HepG2 (cell line): Measurements from ENCODE around the gene TUBA4B. TPM values are rescaled to one million over a fixed set of nuclear protein-coding genes. Genes with fewer than 3 reads are reported as not detected.
A peak's percentile ranks its signal among the peaks of the same experiment; 100 is the strongest.

Experiments used
- EEA1 ChIP-seq: sonication (generic); formaldehyde crosslinking; IDR thresholded peaks from 2 replicates; pipeline ENCODE4 v1.5.1; 2020; ENCODE audit warnings: mild to moderate bottlenecking, missing genetic modification reagents, borderline replicate concordance
- HES4 ChIP-seq: sonication (generic); formaldehyde crosslinking; IDR thresholded peaks from 2 replicates; pipeline ENCODE4 v1.9.0; 2021; ENCODE audit warnings: mild to moderate bottlenecking, missing genetic modification reagents, borderline replicate concordance
- HMG20A ChIP-seq: IDR thresholded peaks from 2 replicates; pipeline ENCODE4 v1.6.1; 2016; ENCODE audit warnings: borderline replicate concordance
- SOX5 ChIP-seq: IDR thresholded peaks from 2 replicates; pipeline ENCODE4 v1.6.1; 2016; ENCODE audit warnings: borderline replicate concordance
- ZNF790 ChIP-seq: sonication (generic); formaldehyde crosslinking; IDR thresholded peaks from 2 replicates; pipeline ENCODE4 v1.8.0; 2022; ENCODE audit warnings: missing genetic modification reagents, mild to moderate bottlenecking, borderline replicate concordance
- polyA plus RNA-seq, 8 experiments: library from polyadenylated mRNA; depleted of rRNA in 3 of 8; stranded (reverse) in 7 of 8; unstranded in 1 of 8; fragments of >200 nt; fragmentation: Illumina TruSeq in 4 of 8; extraction: Trizol in 4 of 8; gene quantifications; 2 replicates each; pipeline versions ENCODE4 v1.2.1 to v1.2.3, GENCODE V29; 2011 to 2016; ENCODE audit warnings: low read depth in 4 of 8, missing spikeins in 1 of 8, mixed read lengths in 1 of 8; ENCODE audit not compliant: insufficient read depth in 1 of 8
- total RNA-seq, 5 experiments: library from RNA; depleted of rRNA; stranded (reverse); fragments of >200 nt; fragmentation: Illumina TruSeq; extraction: Trizol; gene quantifications; 2 replicates each; pipeline ENCODE4 v1.2.3, GENCODE V29; 2016; ENCODE audit warnings: low read depth in 1 of 5
- TF ChIP-seq, protein P1 (sequence below): sonication (generic); formaldehyde crosslinking; IDR thresholded peaks from 2 replicates; pipeline ENCODE4 v1.5.0; 2020; ENCODE audit warnings: mild to moderate bottlenecking, missing genetic modification reagents, borderline replicate concordance
- TF ChIP-seq, protein P2 (sequence below), 2 experiments: IDR thresholded peaks; 2 replicates each; pipeline ENCODE4 v1.6.1; 2011 to 2012; ENCODE audit warnings: low read length in 2 of 2, borderline replicate concordance in 1 of 2, low read depth in 1 of 2, mild to moderate bottlenecking in 1 of 2, moderate library complexity in 1 of 2
- TF ChIP-seq, protein P3 (sequence below): sonication (generic); formaldehyde crosslinking; IDR thresholded peaks from 2 replicates; pipeline ENCODE4 v1.9.0; 2021; ENCODE audit warnings: missing genetic modification reagents, mild to moderate bottlenecking, borderline replicate concordance
- TF ChIP-seq, protein P4 (sequence below): conservative IDR thresholded peaks from 2 replicates; pipeline ENCODE4 v1.6.1; 2018; ENCODE audit warnings: missing genetic modification reagents
- TF ChIP-seq, protein P5 (sequence below): sonication (generic); formaldehyde crosslinking; IDR thresholded peaks from 2 replicates; pipeline ENCODE4 v1.8.1; 2023; ENCODE audit warnings: mild to moderate bottlenecking, missing genetic modification reagents, borderline replicate concordance

Gene TUBA4B
- total and polyA plus RNA-seq, 2 of the 13 experiments (the other 11 are each of a cell fraction or from before 2014, with no cell fraction given), result 0.18 to 0.22 TPM

DNA sequence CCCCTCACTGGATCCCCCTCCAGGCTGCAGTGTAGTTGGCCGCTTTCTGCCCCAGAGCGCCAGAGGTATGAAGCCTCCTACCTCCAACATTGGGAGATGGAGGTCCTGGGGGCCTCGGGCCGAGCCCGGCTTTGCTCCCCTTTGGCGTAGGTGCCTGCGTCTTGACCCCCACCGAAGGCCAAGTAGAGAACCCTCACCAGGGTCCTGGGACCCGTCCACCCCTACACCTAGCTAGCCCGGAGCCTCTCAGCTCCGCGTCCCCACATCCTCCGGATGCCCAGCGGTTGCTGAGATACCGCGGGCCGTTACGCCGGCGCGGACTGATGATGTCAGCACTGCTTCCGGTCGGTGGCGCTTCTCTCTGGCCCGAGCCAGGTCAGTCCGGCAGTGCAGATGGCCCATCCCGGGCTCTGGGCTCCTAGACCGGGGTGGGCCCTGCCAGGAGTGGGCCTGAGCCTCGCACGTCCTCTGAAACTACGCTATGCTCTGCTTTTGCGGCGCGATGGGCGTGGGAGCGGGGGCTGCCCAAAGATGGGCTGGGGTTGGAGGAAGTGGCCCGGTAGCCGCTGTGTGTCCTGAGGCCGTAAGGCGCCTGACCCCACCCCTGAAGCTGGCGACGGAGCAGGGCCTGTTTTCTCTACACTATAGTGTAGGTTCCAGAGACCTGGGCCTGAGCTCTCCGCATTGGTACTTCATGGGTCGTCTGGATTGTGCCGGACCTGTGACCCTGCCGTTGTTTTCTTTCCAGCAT lies 7.7 kb upstream of the TUBA4B start, which contains the start of the genes GLB1L and STK16 (continued):
- TF ChIP-seq, protein P1, sequence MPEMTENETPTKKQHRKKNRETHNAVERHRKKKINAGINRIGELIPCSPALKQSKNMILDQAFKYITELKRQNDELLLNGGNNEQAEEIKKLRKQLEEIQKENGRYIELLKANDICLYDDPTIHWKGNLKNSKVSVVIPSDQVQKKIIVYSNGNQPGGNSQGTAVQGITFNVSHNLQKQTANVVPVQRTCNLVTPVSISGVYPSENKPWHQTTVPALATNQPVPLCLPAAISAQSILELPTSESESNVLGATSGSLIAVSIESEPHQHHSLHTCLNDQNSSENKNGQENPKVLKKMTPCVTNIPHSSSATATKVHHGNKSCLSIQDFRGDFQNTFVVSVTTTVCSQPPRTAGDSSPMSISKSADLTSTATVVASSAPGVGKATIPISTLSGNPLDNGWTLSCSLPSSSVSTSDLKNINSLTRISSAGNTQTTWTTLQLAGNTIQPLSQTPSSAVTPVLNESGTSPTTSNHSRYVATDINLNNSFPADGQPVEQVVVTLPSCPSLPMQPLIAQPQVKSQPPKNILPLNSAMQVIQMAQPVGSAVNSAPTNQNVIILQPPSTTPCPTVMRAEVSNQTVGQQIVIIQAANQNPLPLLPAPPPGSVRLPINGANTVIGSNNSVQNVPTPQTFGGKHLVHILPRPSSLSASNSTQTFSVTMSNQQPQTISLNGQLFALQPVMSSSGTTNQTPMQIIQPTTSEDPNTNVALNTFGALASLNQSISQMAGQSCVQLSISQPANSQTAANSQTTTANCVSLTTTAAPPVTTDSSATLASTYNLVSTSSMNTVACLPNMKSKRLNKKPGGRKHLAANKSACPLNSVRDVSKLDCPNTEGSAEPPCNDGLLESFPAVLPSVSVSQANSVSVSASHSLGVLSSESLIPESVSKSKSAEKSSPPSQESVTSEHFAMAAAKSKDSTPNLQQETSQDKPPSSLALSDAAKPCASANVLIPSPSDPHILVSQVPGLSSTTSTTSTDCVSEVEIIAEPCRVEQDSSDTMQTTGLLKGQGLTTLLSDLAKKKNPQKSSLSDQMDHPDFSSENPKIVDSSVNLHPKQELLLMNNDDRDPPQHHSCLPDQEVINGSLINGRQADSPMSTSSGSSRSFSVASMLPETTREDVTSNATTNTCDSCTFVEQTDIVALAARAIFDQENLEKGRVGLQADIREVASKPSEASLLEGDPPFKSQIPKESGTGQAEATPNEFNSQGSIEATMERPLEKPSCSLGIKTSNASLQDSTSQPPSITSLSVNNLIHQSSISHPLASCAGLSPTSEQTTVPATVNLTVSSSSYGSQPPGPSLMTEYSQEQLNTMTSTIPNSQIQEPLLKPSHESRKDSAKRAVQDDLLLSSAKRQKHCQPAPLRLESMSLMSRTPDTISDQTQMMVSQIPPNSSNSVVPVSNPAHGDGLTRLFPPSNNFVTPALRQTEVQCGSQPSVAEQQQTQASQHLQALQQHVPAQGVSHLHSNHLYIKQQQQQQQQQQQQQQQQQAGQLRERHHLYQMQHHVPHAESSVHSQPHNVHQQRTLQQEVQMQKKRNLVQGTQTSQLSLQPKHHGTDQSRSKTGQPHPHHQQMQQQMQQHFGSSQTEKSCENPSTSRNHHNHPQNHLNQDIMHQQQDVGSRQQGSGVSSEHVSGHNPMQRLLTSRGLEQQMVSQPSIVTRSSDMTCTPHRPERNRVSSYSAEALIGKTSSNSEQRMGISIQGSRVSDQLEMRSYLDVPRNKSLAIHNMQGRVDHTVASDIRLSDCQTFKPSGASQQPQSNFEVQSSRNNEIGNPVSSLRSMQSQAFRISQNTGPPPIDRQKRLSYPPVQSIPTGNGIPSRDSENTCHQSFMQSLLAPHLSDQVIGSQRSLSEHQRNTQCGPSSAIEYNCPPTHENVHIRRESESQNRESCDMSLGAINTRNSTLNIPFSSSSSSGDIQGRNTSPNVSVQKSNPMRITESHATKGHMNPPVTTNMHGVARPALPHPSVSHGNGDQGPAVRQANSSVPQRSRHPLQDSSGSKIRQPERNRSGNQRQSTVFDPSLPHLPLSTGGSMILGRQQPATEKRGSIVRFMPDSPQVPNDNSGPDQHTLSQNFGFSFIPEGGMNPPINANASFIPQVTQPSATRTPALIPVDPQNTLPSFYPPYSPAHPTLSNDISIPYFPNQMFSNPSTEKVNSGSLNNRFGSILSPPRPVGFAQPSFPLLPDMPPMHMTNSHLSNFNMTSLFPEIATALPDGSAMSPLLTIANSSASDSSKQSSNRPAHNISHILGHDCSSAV (CRISPR knock-in tag), result no peak
- TF ChIP-seq SOX5 (CRISPR knock-in tag), result 0 out of 2 replicates have a peak, but pooled peaks have one; percentile 54
- TF ChIP-seq HMG20A, result no peak
- TF ChIP-seq, protein P2, sequence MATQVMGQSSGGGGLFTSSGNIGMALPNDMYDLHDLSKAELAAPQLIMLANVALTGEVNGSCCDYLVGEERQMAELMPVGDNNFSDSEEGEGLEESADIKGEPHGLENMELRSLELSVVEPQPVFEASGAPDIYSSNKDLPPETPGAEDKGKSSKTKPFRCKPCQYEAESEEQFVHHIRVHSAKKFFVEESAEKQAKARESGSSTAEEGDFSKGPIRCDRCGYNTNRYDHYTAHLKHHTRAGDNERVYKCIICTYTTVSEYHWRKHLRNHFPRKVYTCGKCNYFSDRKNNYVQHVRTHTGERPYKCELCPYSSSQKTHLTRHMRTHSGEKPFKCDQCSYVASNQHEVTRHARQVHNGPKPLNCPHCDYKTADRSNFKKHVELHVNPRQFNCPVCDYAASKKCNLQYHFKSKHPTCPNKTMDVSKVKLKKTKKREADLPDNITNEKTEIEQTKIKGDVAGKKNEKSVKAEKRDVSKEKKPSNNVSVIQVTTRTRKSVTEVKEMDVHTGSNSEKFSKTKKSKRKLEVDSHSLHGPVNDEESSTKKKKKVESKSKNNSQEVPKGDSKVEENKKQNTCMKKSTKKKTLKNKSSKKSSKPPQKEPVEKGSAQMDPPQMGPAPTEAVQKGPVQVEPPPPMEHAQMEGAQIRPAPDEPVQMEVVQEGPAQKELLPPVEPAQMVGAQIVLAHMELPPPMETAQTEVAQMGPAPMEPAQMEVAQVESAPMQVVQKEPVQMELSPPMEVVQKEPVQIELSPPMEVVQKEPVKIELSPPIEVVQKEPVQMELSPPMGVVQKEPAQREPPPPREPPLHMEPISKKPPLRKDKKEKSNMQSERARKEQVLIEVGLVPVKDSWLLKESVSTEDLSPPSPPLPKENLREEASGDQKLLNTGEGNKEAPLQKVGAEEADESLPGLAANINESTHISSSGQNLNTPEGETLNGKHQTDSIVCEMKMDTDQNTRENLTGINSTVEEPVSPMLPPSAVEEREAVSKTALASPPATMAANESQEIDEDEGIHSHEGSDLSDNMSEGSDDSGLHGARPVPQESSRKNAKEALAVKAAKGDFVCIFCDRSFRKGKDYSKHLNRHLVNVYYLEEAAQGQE (IDR thresholded peaks at IDR 0.05; ENCODE audit: borderline replicate concordance in 1 of 2, low read depth in 1 of 2, low read length in 2 of 2), result peak in 1 of 2 experiments; percentile 28; a peak in 1 of 4 replicates
- no peak; the same call in 1 of the 2 replicates for TF ChIP-seq EEA1
- TF ChIP-seq, protein P3, sequence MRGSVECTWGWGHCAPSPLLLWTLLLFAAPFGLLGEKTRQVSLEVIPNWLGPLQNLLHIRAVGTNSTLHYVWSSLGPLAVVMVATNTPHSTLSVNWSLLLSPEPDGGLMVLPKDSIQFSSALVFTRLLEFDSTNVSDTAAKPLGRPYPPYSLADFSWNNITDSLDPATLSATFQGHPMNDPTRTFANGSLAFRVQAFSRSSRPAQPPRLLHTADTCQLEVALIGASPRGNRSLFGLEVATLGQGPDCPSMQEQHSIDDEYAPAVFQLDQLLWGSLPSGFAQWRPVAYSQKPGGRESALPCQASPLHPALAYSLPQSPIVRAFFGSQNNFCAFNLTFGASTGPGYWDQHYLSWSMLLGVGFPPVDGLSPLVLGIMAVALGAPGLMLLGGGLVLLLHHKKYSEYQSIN (CRISPR knock-in tag), result no peak
- TF ChIP-seq, protein P4, sequence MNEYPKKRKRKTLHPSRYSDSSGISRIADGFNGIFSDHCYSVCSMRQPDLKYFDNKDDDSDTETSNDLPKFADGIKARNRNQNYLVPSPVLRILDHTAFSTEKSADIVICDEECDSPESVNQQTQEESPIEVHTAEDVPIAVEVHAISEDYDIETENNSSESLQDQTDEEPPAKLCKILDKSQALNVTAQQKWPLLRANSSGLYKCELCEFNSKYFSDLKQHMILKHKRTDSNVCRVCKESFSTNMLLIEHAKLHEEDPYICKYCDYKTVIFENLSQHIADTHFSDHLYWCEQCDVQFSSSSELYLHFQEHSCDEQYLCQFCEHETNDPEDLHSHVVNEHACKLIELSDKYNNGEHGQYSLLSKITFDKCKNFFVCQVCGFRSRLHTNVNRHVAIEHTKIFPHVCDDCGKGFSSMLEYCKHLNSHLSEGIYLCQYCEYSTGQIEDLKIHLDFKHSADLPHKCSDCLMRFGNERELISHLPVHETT, result peak; percentile 90
- peak; percentile 81 for TF ChIP-seq HES4
- TF ChIP-seq, protein P5, sequence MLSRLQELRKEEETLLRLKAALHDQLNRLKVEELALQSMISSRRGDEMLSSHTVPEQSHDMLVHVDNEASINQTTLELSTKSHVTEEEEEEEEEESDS (CRISPR knock-in tag), result no peak
- peak; percentile 66; the same call in 1 of the 2 replicates for TF ChIP-seq ZNF790
